Activated naive CD8-positive, alpha-beta T cell treated with anti-CD3 and anti-CD28 coated beads for 36 hours (primary cell): Measurements from ENCODE around the gene SNRPA. TPM values are rescaled to one million over a fixed set of nuclear protein-coding genes. Genes with fewer than 3 reads are reported as not detected.
"Not testable (repeated sequence)": the region's sequence is repeated elsewhere in the genome, so short reads cannot be mapped to it uniquely, and the experiment has no call there.

Experiments
- DNase-seq: peaks from one replicate; pipeline ENCODE4 v3.0.0; 2021
- H3K27ac Mint-ChIP-seq: one replicate; pipeline ENCODE4 v1.8.0; 2022; ENCODE audit warnings: mild to moderate bottlenecking, moderate library complexity, mixed read lengths
- H3K27me3 Mint-ChIP-seq: one replicate; pipeline ENCODE4 v1.8.0; 2022; ENCODE audit warnings: mild to moderate bottlenecking, mixed read lengths
- H3K36me3 Mint-ChIP-seq: one replicate; pipeline ENCODE4 v1.8.0; 2021; ENCODE audit warnings: mild to moderate bottlenecking, mixed read lengths
- H3K4me1 Mint-ChIP-seq: one replicate; pipeline ENCODE4 v1.8.0; 2021; ENCODE audit warnings: mixed read lengths
- H3K4me3 Mint-ChIP-seq: one replicate; pipeline ENCODE4 v1.8.0; 2022; ENCODE audit warnings: mild to moderate bottlenecking, moderate library complexity, mixed read lengths
- H3K9me3 Mint-ChIP-seq: one replicate; pipeline ENCODE4 v1.8.0; 2022; ENCODE audit warnings: mixed read lengths
- total RNA-seq, 2 experiments: library from RNA; stranded (reverse); gene quantifications; one replicate each; pipeline ENCODE4 v1.2.3, GENCODE V29; 2021

Gene SNRPA
- total RNA-seq, 2 experiments from 2014 or later: 237 to 252 TPM

DNA sequence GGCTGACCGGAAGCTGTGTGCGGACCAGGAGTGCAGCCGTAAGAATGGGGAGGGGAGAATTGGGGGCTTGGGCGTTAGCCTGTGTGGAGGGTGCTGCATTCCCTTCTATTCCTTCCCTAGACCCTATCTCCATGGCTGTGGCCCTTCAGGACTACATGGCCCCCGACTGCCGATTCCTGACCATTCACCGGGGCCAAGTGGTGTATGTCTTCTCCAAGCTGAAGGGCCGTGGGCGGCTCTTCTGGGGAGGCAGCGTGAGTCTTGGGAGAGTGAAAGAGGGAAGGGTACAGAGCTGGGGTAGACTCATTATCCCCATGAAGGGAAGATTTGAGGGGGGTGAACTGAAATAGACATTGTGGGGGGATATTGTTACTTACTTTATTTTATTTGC, 24.6 kb downstream of the SNRPA start:
- Mint-ChIP-seq H3K4me1 (peaks cover 48% of the 10 kb centered on the region), H3K9me3 (no peaks in the 10 kb centered on the region), H3K27me3 (no peaks in the 10 kb centered on the region), H3K27ac (peak overlapping the region; percentile 48), H3K4me3 (no peak overlapping the region), H3K36me3 (peaks cover 16% of the 10 kb centered on the region)
- no peak for DNase-seq

DNA sequence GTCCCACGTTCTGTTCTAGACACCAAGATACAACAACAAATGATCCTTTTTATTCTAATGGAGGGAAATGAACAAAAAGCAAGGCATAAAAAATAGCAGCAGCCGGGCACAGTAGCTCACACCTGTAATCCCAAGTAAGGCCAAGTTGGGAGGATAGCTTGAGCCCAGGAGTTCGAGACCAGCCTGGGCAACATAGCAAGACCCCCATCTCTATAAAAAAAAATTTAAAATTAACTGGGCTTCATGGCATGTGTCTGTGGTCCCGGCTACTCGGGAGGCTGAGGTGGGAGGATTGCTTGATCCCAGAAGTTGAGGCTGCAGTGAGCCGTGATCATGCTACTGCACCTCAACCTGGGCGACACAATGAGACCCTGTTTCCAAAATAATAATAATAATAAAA, 25.4 kb downstream of the SNRPA start:
- DNase-seq: no peak
- H3K4me1 Mint-ChIP-seq: peaks cover 50% of the 10 kb centered on the region
- no peaks in the 10 kb centered on the region for H3K9me3 Mint-ChIP-seq
- no peak overlapping the region for H3K4me3 Mint-ChIP-seq
- peaks cover 14% of the 10 kb centered on the region for H3K36me3 Mint-ChIP-seq
- H3K27ac Mint-ChIP-seq: no peak overlapping the region
- no peaks in the 10 kb centered on the region for H3K27me3 Mint-ChIP-seq

DNA sequence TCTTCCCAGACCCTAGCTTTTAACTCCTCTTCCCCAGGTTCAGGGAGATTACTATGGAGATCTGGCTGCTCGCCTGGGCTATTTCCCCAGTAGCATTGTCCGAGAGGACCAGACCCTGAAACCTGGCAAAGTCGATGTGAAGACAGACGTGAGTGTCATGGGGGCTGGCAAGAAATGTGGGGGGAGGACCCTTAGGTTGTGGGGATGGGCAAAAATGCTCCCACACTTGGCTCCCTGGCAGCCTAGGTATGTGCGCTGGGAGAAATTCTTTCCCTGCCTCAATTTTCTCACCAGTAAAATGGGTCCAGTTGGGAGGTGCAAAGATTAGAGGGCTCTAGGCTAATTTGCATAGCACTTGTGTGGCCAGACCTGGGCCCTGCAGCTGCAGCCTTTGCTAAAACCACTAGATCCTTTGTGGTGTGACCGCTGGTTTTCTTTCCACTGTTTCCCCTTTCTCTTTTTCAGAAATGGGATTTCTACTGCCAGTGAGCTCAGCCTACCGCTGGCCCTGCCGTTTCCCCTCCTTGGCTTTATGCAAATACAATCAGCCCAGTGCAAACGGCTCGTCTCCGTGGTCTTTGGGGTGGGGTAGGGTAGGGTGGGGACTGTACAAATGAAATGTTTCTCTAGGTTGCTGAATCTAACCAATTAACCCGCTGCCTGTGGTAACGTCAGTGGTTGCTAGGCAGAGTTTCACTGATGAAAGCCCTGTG, 26.1 kb downstream of the SNRPA start:
- DNase-seq: peak; percentile 88
- peaks cover 50% of the 10 kb centered on the region for H3K4me1 Mint-ChIP-seq
- peak overlapping the region; percentile 94 for H3K27ac Mint-ChIP-seq
- no peaks in the 10 kb centered on the region for H3K27me3 Mint-ChIP-seq
- H3K36me3 Mint-ChIP-seq: peaks cover 12% of the 10 kb centered on the region
- H3K9me3 Mint-ChIP-seq: no peaks in the 10 kb centered on the region
- peak overlapping the region; percentile 92 for H3K4me3 Mint-ChIP-seq

DNA sequence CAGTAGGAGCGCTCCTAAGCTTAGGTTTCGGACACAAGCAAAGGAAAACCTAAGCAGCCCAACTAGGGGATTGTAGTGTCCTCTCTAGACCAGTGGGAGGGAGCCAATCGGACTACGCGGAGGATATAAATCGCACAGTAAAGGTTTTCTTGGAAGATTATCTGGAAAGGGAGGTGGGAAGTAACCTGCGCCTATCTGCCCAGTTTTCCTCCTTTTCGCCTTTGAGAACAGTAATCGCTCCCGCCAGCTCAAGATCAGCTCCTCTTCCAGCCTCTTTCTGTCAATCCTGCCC, 26.6 kb downstream of the SNRPA start:
- peaks cover 14% of the 10 kb centered on the region for H3K36me3 Mint-ChIP-seq

DNA sequence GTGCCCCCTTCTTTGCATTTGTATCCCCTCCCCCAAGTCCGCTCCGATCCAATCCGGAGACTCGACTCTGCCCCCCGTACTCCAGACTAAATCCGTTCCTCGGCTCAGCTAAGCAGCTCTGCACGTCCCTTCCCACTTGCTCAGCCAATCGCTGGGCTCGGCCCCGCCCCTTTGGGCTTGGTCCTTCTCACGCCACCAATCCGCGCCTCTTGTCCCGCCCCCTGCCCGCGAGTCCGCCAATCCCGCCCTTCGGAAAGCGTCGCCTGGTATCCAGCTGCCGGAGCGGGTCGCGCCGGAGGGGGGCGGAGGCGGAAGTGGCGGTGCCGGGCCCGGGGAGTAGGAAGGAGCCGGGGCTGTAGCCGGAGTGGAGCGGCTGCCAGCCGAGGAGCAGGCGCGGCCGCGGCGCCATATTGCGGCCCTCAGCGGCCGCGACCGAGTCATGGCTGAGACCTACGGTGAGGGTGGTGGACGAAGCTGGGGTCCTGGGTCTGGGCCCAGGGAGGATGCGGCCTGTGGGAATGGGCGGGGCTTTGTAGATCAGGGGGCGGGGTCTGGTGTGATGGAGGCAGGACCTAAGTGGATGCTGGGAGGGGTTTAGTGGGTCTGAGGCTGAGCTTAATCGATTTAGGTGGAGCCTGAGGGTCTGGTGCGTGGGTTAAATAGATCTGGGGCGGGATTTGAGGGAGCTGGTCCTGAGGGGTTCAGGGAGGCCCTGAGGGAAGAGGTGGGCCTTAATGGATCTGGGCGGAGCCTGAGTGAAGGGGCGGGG, 27.1 kb downstream of the SNRPA start, which contains the start of gene RAB4B:
TSS of gene RAB4B (plus strand) at position 311 of the 769 bp plus-strand sequence. CDS start at position 440, 129 bp downstream.
- no peaks in the 10 kb centered on the region for H3K27me3 Mint-ChIP-seq
- peaks cover 14% of the 10 kb centered on the region for H3K36me3 Mint-ChIP-seq
- no peaks in the 10 kb centered on the region for H3K9me3 Mint-ChIP-seq
- DNase-seq: peak; percentile 100
- peaks cover 52% of the 10 kb centered on the region for H3K4me1 Mint-ChIP-seq
- H3K27ac Mint-ChIP-seq: peak within 1 kb of the TSS; percentile 94
- peak within 1 kb of the TSS; percentile 92 for H3K4me3 Mint-ChIP-seq

More for the DNA sequence above, 26.6 kb downstream of the SNRPA start:
- Mint-ChIP-seq H3K4me3 (peak overlapping the region; percentile 92), H3K27ac (peak overlapping the region; percentile 94), H3K4me1 (peaks cover 52% of the 10 kb centered on the region), H3K9me3 (no peaks in the 10 kb centered on the region), H3K27me3 (no peaks in the 10 kb centered on the region)
- DNase-seq: no peak

DNA sequence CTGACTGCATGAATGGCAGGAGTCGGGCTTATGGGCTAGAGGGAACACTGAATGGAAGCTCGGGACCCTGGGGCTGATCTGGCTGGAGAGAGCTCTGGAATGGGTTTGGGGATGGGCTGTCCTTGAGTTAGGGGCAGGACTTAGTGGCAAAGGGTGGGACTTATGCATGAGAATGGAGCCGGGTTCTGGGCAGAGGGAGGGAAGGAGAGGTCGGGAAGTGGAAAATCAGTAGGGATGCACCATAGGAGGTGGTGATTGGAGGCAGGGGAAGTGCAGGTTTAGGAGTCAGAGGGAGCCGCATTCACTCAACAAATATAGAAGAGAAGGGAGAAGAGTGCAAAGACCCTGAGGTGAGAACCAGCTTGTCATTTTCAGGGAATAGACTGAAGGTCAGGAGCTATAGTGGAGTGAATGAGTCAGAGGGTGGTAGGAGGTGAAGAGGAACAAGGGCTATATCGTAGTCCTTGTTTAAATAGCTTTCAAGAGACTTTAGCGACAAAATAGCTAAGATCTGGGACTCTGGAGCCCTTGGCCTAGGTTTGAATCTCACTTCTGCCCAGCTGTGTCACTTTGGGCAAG, 27.8 kb downstream of the SNRPA start:
- Mint-ChIP-seq H3K9me3 (no peaks in the 10 kb centered on the region), H3K4me1 (peaks cover 52% of the 10 kb centered on the region)

DNA sequence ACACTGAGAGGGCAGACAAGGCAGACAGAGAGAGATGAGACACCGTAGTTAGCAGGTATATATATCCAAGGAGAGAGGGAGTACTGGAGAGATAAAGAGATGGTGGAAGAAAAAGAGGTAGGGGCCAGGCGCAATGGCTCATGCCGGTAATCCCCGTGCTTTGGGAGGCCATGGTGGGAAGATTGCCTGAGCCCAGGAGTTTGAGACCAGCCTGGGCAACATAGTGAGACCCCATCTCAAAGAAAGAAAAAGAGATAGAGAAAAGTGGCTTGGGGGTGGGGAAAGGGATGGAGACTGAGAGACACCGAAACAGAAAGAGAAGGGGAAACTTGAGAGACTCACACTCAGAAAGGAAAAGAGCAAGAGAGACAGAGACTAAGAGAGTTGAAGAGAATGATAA, 29.6 kb downstream of the SNRPA start:
- DNase-seq: no peak
- H3K4me3 Mint-ChIP-seq: no peak overlapping the region
- H3K27ac Mint-ChIP-seq: peak overlapping the region; percentile 73
- H3K27me3 Mint-ChIP-seq: no peaks in the 10 kb centered on the region
- H3K4me1 Mint-ChIP-seq: peaks cover 46% of the 10 kb centered on the region
- H3K36me3 Mint-ChIP-seq: peaks cover 19% of the 10 kb centered on the region
- no peaks in the 10 kb centered on the region for H3K9me3 Mint-ChIP-seq

More for the DNA sequence above, 27.8 kb downstream of the SNRPA start:
- peak overlapping the region; percentile 92 for H3K4me3 Mint-ChIP-seq
- no peaks in the 10 kb centered on the region for H3K27me3 Mint-ChIP-seq
- peaks cover 17% of the 10 kb centered on the region for H3K36me3 Mint-ChIP-seq
- peak overlapping the region; percentile 94 for H3K27ac Mint-ChIP-seq
- no peak for DNase-seq

DNA sequence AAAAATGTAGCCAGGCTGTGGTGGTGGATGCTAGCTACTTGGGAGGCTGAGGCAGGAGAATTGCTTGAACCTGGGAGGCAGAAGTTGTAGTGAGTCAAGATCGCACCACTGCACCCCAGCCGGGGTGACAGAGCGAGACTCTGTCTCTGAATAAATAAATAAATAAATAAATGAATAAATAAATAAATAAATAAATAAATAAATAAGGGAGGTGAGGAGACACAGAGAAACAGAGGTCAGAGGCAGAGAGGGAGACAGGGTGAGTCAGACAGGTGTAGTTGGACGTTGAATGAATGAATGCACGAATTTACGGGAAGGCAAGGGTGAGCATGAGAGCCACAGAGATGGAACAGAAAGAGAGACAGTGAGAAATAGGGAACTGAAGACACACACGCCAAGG, 30.1 kb downstream of the SNRPA start:
- H3K36me3 Mint-ChIP-seq: peaks cover 18% of the 10 kb centered on the region
- H3K4me1 Mint-ChIP-seq: peaks cover 44% of the 10 kb centered on the region

DNA sequence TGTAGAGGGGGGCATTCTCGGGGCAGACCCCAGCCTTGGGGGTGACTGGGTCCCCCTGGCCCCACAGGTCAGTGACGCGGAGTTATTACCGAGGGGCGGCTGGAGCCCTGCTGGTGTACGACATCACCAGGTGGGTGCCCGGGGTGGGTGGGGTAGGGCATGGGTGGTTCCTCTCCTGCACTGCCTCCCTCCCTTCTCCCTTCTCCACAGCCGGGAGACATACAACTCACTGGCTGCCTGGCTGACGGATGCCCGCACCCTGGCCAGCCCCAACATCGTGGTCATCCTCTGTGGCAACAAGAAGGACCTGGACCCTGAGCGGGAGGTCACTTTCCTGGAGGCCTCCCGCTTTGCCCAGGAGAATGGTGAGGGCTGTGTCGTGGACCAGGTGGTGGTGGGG, 32.7 kb downstream of the SNRPA start:
- no peak for DNase-seq
- H3K27me3 Mint-ChIP-seq: no peaks in the 10 kb centered on the region
- H3K27ac Mint-ChIP-seq: no peak overlapping the region
- H3K36me3 Mint-ChIP-seq: peaks cover 20% of the 10 kb centered on the region
- H3K4me1 Mint-ChIP-seq: peaks cover 27% of the 10 kb centered on the region
- no peak overlapping the region for H3K4me3 Mint-ChIP-seq
- no peaks in the 10 kb centered on the region for H3K9me3 Mint-ChIP-seq

More for the DNA sequence above, 30.1 kb downstream of the SNRPA start:
- Mint-ChIP-seq H3K9me3 (no peaks in the 10 kb centered on the region), H3K27ac (no peak overlapping the region), H3K4me3 (no peak overlapping the region), H3K27me3 (no peaks in the 10 kb centered on the region)
- no peak for DNase-seq

DNA sequence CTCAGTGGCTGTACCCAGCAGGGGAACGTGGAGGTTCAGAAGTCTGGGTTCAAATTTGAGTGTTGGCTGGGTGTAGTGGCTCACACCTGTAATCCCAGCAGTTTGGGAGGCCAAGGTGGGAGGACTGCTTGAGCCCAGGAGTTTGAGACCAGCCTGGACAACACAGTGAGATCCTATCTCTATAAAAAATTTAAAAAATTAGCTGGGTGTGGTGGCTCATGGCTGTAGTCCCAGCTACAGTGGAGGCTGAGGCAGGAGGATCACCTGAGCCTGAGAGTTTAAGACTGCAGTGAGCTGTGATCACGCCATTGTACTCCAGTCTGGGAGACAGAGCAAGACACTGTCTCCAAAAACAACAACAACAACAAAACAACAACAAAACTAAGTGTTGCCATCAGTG, 33.1 kb downstream of the SNRPA start:
- H3K4me1 Mint-ChIP-seq: peaks cover 23% of the 10 kb centered on the region
- H3K36me3 Mint-ChIP-seq: peaks cover 20% of the 10 kb centered on the region
- not testable (repeated sequence) for H3K4me3 Mint-ChIP-seq, H3K9me3 Mint-ChIP-seq, DNase-seq, H3K27ac Mint-ChIP-seq, H3K27me3 Mint-ChIP-seq

DNA sequence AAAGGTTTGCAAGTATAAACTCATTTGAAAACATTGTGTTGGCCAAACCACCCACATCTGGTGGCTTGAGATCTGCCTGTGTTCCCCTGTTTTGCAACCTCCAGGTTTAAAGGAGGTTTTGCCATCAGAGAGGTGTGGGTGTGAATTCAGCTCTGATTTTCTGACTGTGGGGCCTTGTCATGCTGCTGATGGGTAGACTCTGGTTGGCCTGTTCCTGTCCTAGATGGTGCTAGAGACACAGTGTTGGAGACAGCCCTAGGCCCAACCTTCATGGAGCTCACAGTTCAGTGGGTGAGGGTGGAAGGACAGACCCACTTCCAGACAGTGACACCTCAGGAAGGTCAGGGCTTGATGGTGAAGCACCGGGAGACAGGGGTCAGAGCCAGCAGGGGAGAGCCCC, 34.5 kb downstream of the SNRPA start:
- no peaks in the 10 kb centered on the region for H3K9me3 Mint-ChIP-seq
- H3K4me3 Mint-ChIP-seq: no peak overlapping the region
- DNase-seq: no peak
- H3K36me3 Mint-ChIP-seq: peaks cover 19% of the 10 kb centered on the region
- H3K4me1 Mint-ChIP-seq: peaks cover 11% of the 10 kb centered on the region
- H3K27me3 Mint-ChIP-seq: no peaks in the 10 kb centered on the region
- H3K27ac Mint-ChIP-seq: peak overlapping the region; percentile 54

DNA sequence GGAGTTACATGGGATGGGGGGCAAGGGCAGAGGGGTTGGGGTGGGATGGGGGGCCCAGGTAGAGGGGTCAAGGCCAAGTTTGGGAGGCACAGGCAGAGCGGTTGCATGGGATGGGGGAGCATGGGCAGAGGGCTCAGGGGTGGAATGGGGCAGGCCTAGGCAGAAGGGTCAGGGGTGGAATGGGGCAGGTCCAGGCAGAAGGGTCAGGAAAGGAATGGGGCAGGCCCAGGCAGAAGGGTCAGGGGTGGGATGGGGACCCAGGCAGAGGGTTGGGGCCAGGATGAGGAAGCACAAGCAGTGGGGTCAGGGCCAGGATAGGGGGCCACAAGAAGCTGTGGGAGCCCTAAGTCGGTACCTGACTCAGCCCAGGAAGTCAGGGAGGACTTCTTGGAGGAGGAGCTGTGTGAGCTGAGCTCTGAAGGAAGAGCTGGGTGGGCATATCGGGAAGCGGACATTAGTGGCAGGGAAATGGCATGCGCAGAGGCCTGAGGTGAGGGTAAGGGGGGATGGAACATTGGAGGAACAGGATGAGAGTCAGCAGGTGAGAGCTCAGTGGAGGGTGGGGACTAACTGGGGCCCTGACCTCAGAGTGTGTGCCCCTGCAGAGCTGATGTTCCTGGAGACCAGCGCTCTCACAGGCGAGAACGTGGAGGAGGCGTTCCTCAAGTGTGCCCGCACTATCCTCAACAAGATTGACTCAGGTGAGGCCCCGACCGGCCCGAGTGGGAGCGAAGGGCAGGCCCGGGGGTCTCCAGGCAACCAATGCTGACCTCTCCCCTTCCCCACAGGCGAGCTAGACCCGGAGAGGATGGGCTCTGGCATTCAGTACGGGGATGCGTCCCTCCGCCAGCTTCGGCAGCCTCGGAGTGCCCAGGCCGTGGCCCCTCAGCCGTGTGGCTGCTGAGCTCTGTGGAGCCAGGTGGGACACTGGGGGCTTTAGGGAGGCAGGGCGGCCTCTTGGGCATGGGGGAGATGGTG, 35.3 kb downstream of the SNRPA start:
- Mint-ChIP-seq H3K9me3 (no peaks in the 10 kb centered on the region), H3K36me3 (peaks cover 17% of the 10 kb centered on the region), H3K4me3 (no peak overlapping the region), H3K27ac (no peak overlapping the region), H3K4me1 (peaks cover 12% of the 10 kb centered on the region), H3K27me3 (no peaks in the 10 kb centered on the region)
- no peak for DNase-seq

DNA sequence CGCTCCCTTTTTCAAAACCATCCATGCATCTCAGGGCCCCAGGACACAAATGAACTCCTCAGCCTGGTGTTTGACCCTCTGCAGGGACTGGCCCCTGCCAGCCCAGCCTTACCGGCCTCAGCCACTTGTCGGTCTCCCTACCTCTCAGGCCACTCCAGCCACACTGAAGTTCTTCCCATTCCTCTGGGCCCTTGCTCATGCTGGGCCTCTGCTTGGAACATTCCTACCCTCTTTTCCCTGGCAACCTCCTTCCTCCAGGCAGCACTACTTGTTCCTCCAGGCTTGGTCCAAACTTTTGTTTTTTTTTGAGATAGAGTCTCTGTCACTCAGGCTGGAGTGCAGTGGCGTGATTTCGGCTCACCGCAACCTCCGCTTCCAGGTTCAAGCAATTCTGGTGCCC, 40.3 kb downstream of the SNRPA start:
- Mint-ChIP-seq H3K27ac (peak overlapping the region; percentile 86), H3K4me3 (no peak overlapping the region), H3K4me1 (peaks cover 25% of the 10 kb centered on the region), H3K27me3 (no peaks in the 10 kb centered on the region), H3K36me3 (peaks cover 10% of the 10 kb centered on the region), H3K9me3 (no peaks in the 10 kb centered on the region)
- no peak for DNase-seq

DNA sequence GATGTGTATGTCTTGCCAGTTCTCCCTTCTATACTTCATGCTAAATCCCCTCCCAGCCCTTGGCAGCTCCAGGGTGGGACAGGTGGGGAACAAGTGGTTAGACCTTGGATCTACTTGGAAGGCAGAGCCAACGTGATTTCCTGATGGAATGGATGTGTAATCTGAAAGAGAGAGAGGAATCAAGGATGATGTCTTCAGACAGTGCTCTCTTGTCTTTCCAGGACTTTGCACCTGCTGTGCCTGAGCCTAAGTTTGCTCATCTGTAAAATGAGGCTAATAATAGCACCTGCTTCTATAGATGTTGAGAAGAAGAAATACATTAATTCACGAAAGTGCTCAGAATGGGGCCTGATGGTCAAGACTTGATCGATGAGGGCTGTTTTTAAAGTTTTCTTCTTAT, 41.0 kb downstream of the SNRPA start:
- peak overlapping the region; percentile 2 for H3K4me3 Mint-ChIP-seq
- H3K9me3 Mint-ChIP-seq: no peaks in the 10 kb centered on the region
- DNase-seq: no peak
- peaks cover 10% of the 10 kb centered on the region for H3K36me3 Mint-ChIP-seq
- peak overlapping the region; percentile 86 for H3K27ac Mint-ChIP-seq
- no peaks in the 10 kb centered on the region for H3K27me3 Mint-ChIP-seq
- peaks cover 29% of the 10 kb centered on the region for H3K4me1 Mint-ChIP-seq
